Spleen (tissue), 11 donors: ENCODE data around the gene PODNL1. TPM values are rescaled to one million over a fixed set of nuclear protein-coding genes. Genes with fewer than 3 reads are reported as not detected.
"Not testable (repeated sequence)": the region's sequence is repeated elsewhere in the genome, so short reads cannot be mapped to it uniquely, and the experiment has no call there.

ENCODE experiments used
- DNase-seq: peaks from one replicate; pipeline ENCODE4 v3.0.0-alpha.2; 2020
- H3K27ac ChIP-seq, 8 donors: fragments of 200-600 bp; sonication (generic) in 7 of 8; 1 replicate in 4 of 8; 2 replicates in 4 of 8; pipeline versions ENCODE4 v1.5.0 to v1.8.0; 2016 to 2021; ENCODE audit warnings: inconsistent platforms in 4 of 8, mild to moderate bottlenecking in 4 of 8, moderate library complexity in 1 of 8
- H3K27me3 ChIP-seq, 7 donors: fragments of 200-600 bp; sonication (generic) in 6 of 7; replicated peaks in 1 of 7; 1 replicate in 4 of 7; 2 replicates in 3 of 7; pipeline versions ENCODE4 v1.5.0 to v1.8.0; 2016 to 2021; ENCODE audit warnings: inconsistent platforms in 3 of 7, mild to moderate bottlenecking in 1 of 7
- H3K36me3 ChIP-seq, 6 donors: fragments of 200-600 bp; sonication (generic) in 5 of 6; 1 replicate in 4 of 6; 2 replicates in 2 of 6; pipeline versions ENCODE4 v1.5.0 to v1.8.0; 2016 to 2021; ENCODE audit warnings: inconsistent platforms in 2 of 6
- H3K4me1 ChIP-seq, 6 donors: fragments of 200-600 bp; sonication (generic) in 5 of 6; 1 replicate in 3 of 6; 2 replicates in 3 of 6; pipeline versions ENCODE4 v1.5.0 to v1.8.0; 2016 to 2021; ENCODE audit warnings: inconsistent platforms in 3 of 6
- H3K4me3 ChIP-seq, 8 donors: fragments of 200-600 bp; sonication (generic) in 7 of 8; 1 replicate in 4 of 8; 2 replicates in 4 of 8; pipeline versions ENCODE4 v1.5.0 to v1.8.0; 2016 to 2021; ENCODE audit warnings: inconsistent platforms in 4 of 8, mild to moderate bottlenecking in 4 of 8, moderate library complexity in 2 of 8
- H3K9me3 ChIP-seq, 8 donors: fragments of 200-600 bp; sonication (generic) in 7 of 8; 1 replicate in 4 of 8; 2 replicates in 4 of 8; pipeline versions ENCODE4 v1.5.0 to v1.8.0; 2016 to 2021; ENCODE audit warnings: inconsistent platforms in 4 of 8
- CTCF ChIP-seq, 11 experiments: fragments of 200-600 bp in 7 of 11; fragments of 450-650 bp in 4 of 11; sonication (generic) in 4 of 11; IDR thresholded peaks in 8 of 11; conservative IDR thresholded peaks in 3 of 11; 1 replicate in 7 of 11; 2 replicates in 4 of 11; pipeline versions ENCODE4 v1.4.0 to v1.8.0; 2016 to 2021; ENCODE audit warnings: antibody characterized with exemption in 11 of 11, inconsistent platforms in 4 of 11, mild to moderate bottlenecking in 1 of 11
- POLR2A ChIP-seq, 3 donors: fragments of 450-650 bp; IDR thresholded peaks; one replicate each; pipeline ENCODE4 v1.5.1; 2017; ENCODE audit warnings: antibody characterized with exemption in 3 of 3, mild to moderate bottlenecking in 1 of 3
- POLR2AphosphoS5 ChIP-seq, 3 donors: sonication (generic); formaldehyde crosslinking; IDR thresholded peaks; one replicate each; pipeline ENCODE4 v1.5.1; 2017; ENCODE audit warnings: antibody characterized with exemption in 3 of 3
- whole genome bisulfite sequencing, 5 donors: extraction: QIAGEN DNeasy Blood & Tissue Kit in 3 of 5; methylation state at CpG; one replicate each; pipeline versions ENCODE4 v1.1.5 to v1.1.7; 2013 to 2018; 5-methylcytosine and 5-hydroxymethylcytosine counted together
- intact Hi-C: fragments of 100-400 bp; cut with DNase I; formaldehyde crosslinking; loops from one replicate; pipeline ENCODE4 v1.15.0; 2023; ENCODE audit warnings: low total_unique reads
- polyA plus RNA-seq, 3 donors: library from polyadenylated mRNA; stranded (reverse); fragments of 200-250 nt; gene quantifications; one replicate each; pipeline ENCODE4 v1.2.1, GENCODE V29; 2013
- total RNA-seq, 7 donors: library from RNA; depleted of rRNA in 3 of 7; stranded (reverse); fragments of >200 nt in 3 of 7; fragmentation: NEBNext Ultra II Directional in 4 of 7; extraction: Animal tissue kit (Norgen Biotek cat#: 25700) in 4 of 7; gene quantifications; one replicate each; pipeline versions ENCODE4 v1.1.0 to v1.2.1, GENCODE V29; 2016 to 2021
- donor health status: healthy with polysubstance abuse.
- donor health status: DM: no; HTN: no; CAD: no; lungs with moderate emphysema.
- donor health status: DM: no; HTN: no; CAD: no.
- donor health status: Bipolar disorder and iron deficiency.
- donor health status: healthy.
- donor health status: DM: no; HTN: no; CAD: no.
- donor health status: DM: yes; HTN: yes; CAD: no.

The PODNL1 gene
- total and polyA plus RNA-seq, 10 donors = 0.19 to 3.0 (median 0.54) TPM; not detected in 1

- no peaks in the 10 kb centered on the region for H3K27me3 ChIP-seq
- H3K4me3 ChIP-seq = no peak overlapping the region
- H3K9me3 ChIP-seq = no peaks in the 10 kb centered on the region
- intact Hi-C loops = no loop called here
- WGBS, 5 donors = 69 to 77% (median 71%) methylated on average over 12 of the region's 12 CpGs
- no peak overlapping the region for H3K27ac ChIP-seq
- TF ChIP-seq POLR2A (IDR thresholded peaks at IDR 0.05) (no peak), CTCF (IDR thresholded peaks at IDR 0.05 in 8 of 11, conservative IDR thresholded peaks at IDR 0.05 in 3 of 11) (no peak), POLR2AphosphoS5 (IDR thresholded peaks at IDR 0.05) (no peak)
- no peak for DNase-seq
- peaks cover 0 to 88% (median 30%) of the 10 kb centered on the region in 6 donors for H3K36me3 ChIP-seq
- peaks cover 3 to 15% (median 11%) of the 10 kb centered on the region in 6 donors for H3K4me1 ChIP-seq
These were observed 35.9 kb upstream of the PODNL1 start for GRCh38 chr19:13974073-13974472.

DNA sequence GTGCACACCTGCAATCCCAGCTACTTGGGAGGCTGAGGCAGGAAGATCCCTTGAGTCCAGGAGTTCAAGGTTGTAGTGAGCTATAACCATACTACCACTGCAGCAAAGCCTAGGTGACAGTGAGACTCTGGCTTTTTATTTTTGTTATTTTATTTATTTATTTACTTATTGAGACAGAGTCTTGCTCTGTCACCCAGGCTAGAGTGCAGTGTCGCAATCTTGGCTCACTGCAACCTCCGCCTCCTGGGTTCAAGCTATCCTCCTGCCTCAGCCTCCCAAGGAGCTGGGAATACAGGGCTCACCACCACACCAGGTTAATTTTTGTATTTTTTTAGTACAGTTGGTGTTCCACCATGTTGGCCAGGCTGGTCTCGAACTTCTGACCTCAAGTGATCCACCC, 35.3 kb upstream of the PODNL1 start:
- H3K27me3 ChIP-seq, intact Hi-C loops, H3K4me3 ChIP-seq, DNase-seq, H3K9me3 ChIP-seq, H3K27ac ChIP-seq, H3K4me1 ChIP-seq: not testable (repeated sequence)
- 91 to 99% (median 96%) methylated on average over 3 of the region's 3 CpGs for WGBS, 5 donors
- peaks cover 0 to 94% (median 36%) of the 10 kb centered on the region in 6 donors for H3K36me3 ChIP-seq

GRCh38 chr19:13972368-13973155, 34.3 kb upstream of the PODNL1 start:
- no peaks in the 10 kb centered on the region for H3K27me3 ChIP-seq
- no peaks in the 10 kb centered on the region for H3K9me3 ChIP-seq
- TF ChIP-seq CTCF (IDR thresholded peaks at IDR 0.05 in 8 of 11, conservative IDR thresholded peaks at IDR 0.05 in 3 of 11) (no peak), POLR2AphosphoS5 (IDR thresholded peaks at IDR 0.05) (peak in 1 of 3 donors; percentile 44)
- H3K27ac ChIP-seq = no peak overlapping the region
- H3K4me3 ChIP-seq = no peak overlapping the region
- WGBS, 5 donors = 93 to 98% (median 96%) methylated on average over 31 to 37 of the region's 37 CpGs
- no peak for DNase-seq
- peaks cover 0 to under 1% (median 0%) of the 10 kb centered on the region in 6 donors for H3K4me1 ChIP-seq
- H3K36me3 ChIP-seq = peaks cover 0 to 99% (median 45%) of the 10 kb centered on the region in 6 donors
- intact Hi-C loops = no loop called here

DNA sequence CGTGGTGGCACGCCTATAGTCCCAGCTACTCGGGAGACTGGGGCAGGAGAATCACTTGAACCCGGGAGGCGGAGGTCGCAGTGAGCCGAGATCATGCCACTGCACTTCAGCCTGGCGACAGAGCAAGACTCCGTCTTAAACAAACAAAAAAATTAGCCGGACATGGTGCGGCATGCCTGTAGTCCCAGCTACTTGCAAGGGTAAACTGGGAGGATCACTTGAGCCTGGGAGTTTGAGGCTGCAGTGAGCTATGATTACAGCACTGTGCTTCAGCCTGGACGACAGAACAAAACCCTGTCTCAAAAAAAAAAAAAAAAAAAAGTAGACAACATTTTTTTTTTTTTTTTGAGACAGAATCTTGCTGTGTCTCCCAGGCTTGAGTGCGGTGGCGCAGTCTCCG, 33.7 kb upstream of the PODNL1 start:
- intact Hi-C loops = not testable (repeated sequence)
- H3K36me3 ChIP-seq = peaks cover 0 to 99% (median 52%) of the 10 kb centered on the region in 6 donors

GRCh38 chr19:13969897-13970296, 31.7 kb upstream of the PODNL1 start:
- H3K36me3 ChIP-seq = peaks cover 0 to 99% (median 67%) of the 10 kb centered on the region in 6 donors
- TF ChIP-seq CTCF (IDR thresholded peaks at IDR 0.05 in 8 of 11, conservative IDR thresholded peaks at IDR 0.05 in 3 of 11) = no peak
- TF ChIP-seq POLR2A (IDR thresholded peaks at IDR 0.05) = no peak
- TF ChIP-seq POLR2AphosphoS5 (IDR thresholded peaks at IDR 0.05) = no peak
- no peak overlapping the region for H3K4me3 ChIP-seq

More for the DNA sequence above, 33.7 kb upstream of the PODNL1 start:
- not testable (repeated sequence) for H3K27ac ChIP-seq, H3K4me1 ChIP-seq, H3K4me3 ChIP-seq, H3K9me3 ChIP-seq, DNase-seq, H3K27me3 ChIP-seq
- WGBS, 5 donors = 92 to 94% (median 93%) methylated on average over 15 of the region's 15 CpGs

More at GRCh38 chr19:13969897-13970296, 31.7 kb upstream of the PODNL1 start:
- no peak for DNase-seq
- Histone ChIP-seq H3K9me3 (no peaks in the 10 kb centered on the region), H3K4me1 (no peaks in the 10 kb centered on the region), H3K27ac (no peak overlapping the region), H3K27me3 (no peaks in the 10 kb centered on the region)
- intact Hi-C loops = no loop called here
- WGBS, 5 donors = 93 to 97% (median 93%) methylated on average over 14 to 18 of the region's 18 CpGs
